Endothelial cell of umbilical vein (primary cell): Measurements from ENCODE around the gene GPS1. TPM values are rescaled to one million over a fixed set of nuclear protein-coding genes. Genes with fewer than 3 reads are reported as not detected.

Experiments used
- BruUV-seq: library from RNA; stranded (reverse); fragments of 400-500 nt; replicated peaks from 2 replicates; lab custom pipeline; 2021; lab: Mats Ljungman, UMichigan
- CTCF ChIA-PET: fragments of 300-600, 350-600 bp; sonication (Branson Sonifier 250); formaldehyde crosslinking; loops from one replicate; lab custom pipeline; 2021; ENCODE audit warnings: antibody characterized with exemption, inconsistent platforms; lab: Charles Lee
- POLR2A ChIA-PET: fragments of 300-600, 350-600 bp; sonication (Branson Sonifier 250); formaldehyde crosslinking; loops from one replicate; lab custom pipeline; 2021; ENCODE audit warnings: antibody characterized with exemption, inconsistent platforms; lab: Charles Lee
- DNase-seq: peaks from one replicate; pipeline ENCODE4 v3.0.0-alpha.2; 2011; ENCODE audit warnings: low read depth, low spot score
- FAIRE-seq: peaks from 2 replicates; lab custom pipeline; 2011; peaks lifted over from hg19 to GRCh38; lab: Jason Lieb, UNC
- H2AFZ ChIP-seq: 2 replicates; pipeline ENCODE4 v1.6.0; 2012; ENCODE audit warnings: low read depth, low read length, control low read depth, inconsistent platforms
- H3K27ac ChIP-seq: 2 replicates; pipeline ENCODE4 v1.5.1; 2011; ENCODE audit warnings: low read depth, mild to moderate bottlenecking, control low read depth, low read length, moderate library complexity; ENCODE audit not compliant: insufficient read depth
- H3K27me3 ChIP-seq, 2 experiments: 2 replicates each; pipeline versions ENCODE4 v1.6.0 to v1.6.1; 2011; ENCODE audit warnings: low read length in 2 of 2, mixed read lengths in 1 of 2; ENCODE audit not compliant: control insufficient read depth in 2 of 2, insufficient read depth in 2 of 2
- H3K36me3 ChIP-seq, 2 experiments: 2 replicates in 1 of 2; 3 replicates in 1 of 2; pipeline ENCODE4 v1.5.1; 2011; ENCODE audit warnings: low read length in 2 of 2, mild to moderate bottlenecking in 1 of 2, moderate library complexity in 1 of 2; ENCODE audit not compliant: control insufficient read depth in 2 of 2, insufficient read depth in 2 of 2; ENCODE audit errors: extremely low read depth in 1 of 2
- H3K4me1 ChIP-seq: 3 replicates; pipeline ENCODE4 v1.5.1; 2011; ENCODE audit warnings: mild to moderate bottlenecking, low read length; ENCODE audit not compliant: control insufficient read depth, insufficient read depth; ENCODE audit errors: extremely low read depth
- H3K4me2 ChIP-seq: 2 replicates; pipeline ENCODE4 v1.6.1; 2011; ENCODE audit warnings: low read length, control low read depth, mixed read lengths; ENCODE audit not compliant: insufficient read depth
- H3K4me3 ChIP-seq, 3 experiments: fragments of 200-600 bp in 1 of 3; sonication (generic), shearing (Covaris generic) in 1 of 3; replicated peaks in 1 of 3; 2 replicates each; pipeline ENCODE4 v1.5.1; 2011 to 2016; ENCODE audit warnings: control low read depth in 3 of 3, low read length in 3 of 3, mild to moderate bottlenecking in 2 of 3, inconsistent platforms in 1 of 3, low read depth in 1 of 3, moderate library complexity in 1 of 3; ENCODE audit not compliant: insufficient read depth in 1 of 3
- H3K79me2 ChIP-seq: 2 replicates; pipeline ENCODE4 v1.6.0; 2012; ENCODE audit warnings: low read length, inconsistent platforms; ENCODE audit not compliant: control insufficient read depth, insufficient read depth
- H3K9ac ChIP-seq: replicated peaks from 2 replicates; pipeline ENCODE3; 2011; ENCODE audit warnings: low read length, control low read depth; ENCODE audit not compliant: insufficient read depth; ENCODE audit errors: extremely low read depth
- H3K9me1 ChIP-seq: replicated peaks from 3 replicates; pipeline ENCODE4 v1.6.0; 2011; ENCODE audit warnings: mild to moderate bottlenecking, low read length; ENCODE audit not compliant: control insufficient read depth, insufficient read depth; ENCODE audit errors: extremely low read depth
- H3K9me3 ChIP-seq: replicated peaks from 2 replicates; pipeline ENCODE4 v1.5.1; 2012; ENCODE audit warnings: low read length, inconsistent platforms; ENCODE audit not compliant: control insufficient read depth, insufficient read depth
- H4K20me1 ChIP-seq: replicated peaks from 2 replicates; pipeline ENCODE3; 2011; ENCODE audit warnings: mild to moderate bottlenecking, low read length; ENCODE audit not compliant: control insufficient read depth, insufficient read depth; ENCODE audit errors: extremely low read depth
- CTCF ChIP-seq, 2 donors: IDR thresholded peaks; 1 replicate in 1 of 2; 2 replicates in 1 of 2; pipeline ENCODE4 v1.5.1; 2011; ENCODE audit warnings: low read length in 2 of 2, mild to moderate bottlenecking in 2 of 2, moderate library complexity in 2 of 2, control low read depth in 1 of 2, inconsistent platforms in 1 of 2, low read depth in 1 of 2; ENCODE audit not compliant: insufficient read depth in 1 of 2; ENCODE audit errors: extremely low read depth in 1 of 2
- EZH2 ChIP-seq: IDR thresholded peaks from 2 replicates; pipeline ENCODE4 v1.6.1; 2012; ENCODE audit warnings: borderline replicate concordance, low read depth, mild to moderate bottlenecking, moderate library complexity, low read length, inconsistent platforms; ENCODE audit not compliant: severe bottlenecking
- FOS ChIP-seq: IDR thresholded peaks from 2 replicates; pipeline ENCODE4 v1.6.1; 2011; ENCODE audit warnings: mild to moderate bottlenecking, low read length, moderate library complexity, borderline replicate concordance; ENCODE audit not compliant: insufficient read depth
- GATA2 ChIP-seq: IDR thresholded peaks from 2 replicates; pipeline ENCODE4 v1.7.0; 2011; ENCODE audit warnings: low read depth, mild to moderate bottlenecking, moderate library complexity, mixed read lengths, low read length; ENCODE audit not compliant: insufficient read length, insufficient read depth
- JUN ChIP-seq: IDR thresholded peaks from 2 replicates; pipeline ENCODE4 v1.6.1; 2011; ENCODE audit warnings: borderline replicate concordance, low read depth; ENCODE audit not compliant: insufficient read length, insufficient read depth
- MAX ChIP-seq: IDR thresholded peaks from 2 replicates; pipeline ENCODE4 v1.6.1; 2011; ENCODE audit not compliant: insufficient read depth, insufficient read length
- MYC ChIP-seq: IDR thresholded peaks from one replicate; pipeline ENCODE4 v1.6.1; 2011; ENCODE audit warnings: mild to moderate bottlenecking, low read depth, low read length
- POLR2A ChIP-seq: IDR thresholded peaks from 2 replicates; pipeline ENCODE4 v1.6.1; 2012; ENCODE audit warnings: low read depth, mild to moderate bottlenecking, control low read depth, low read length
- POLR2AphosphoS5 ChIP-seq: IDR thresholded peaks from 2 replicates; pipeline ENCODE4 v1.6.1; 2012; ENCODE audit warnings: low read depth, mild to moderate bottlenecking, control low read depth, low read length, moderate library complexity; ENCODE audit not compliant: insufficient read depth
- dilution Hi-C: fragments of 300-500 bp; cut with MboI; formaldehyde crosslinking; loops from one replicate; pipeline ENCODE4 v1.15.0; 2019; ENCODE audit warnings: low sequenced_read_pairs; ENCODE audit not compliant: extremely low pct_ligation_motif_present
- intact Hi-C: fragments of 100-400 bp; cut with micrococcal nuclease; formaldehyde crosslinking; loops from one replicate; pipeline ENCODE4 v1.10.0; 2022
- polyA plus RNA-seq, 4 experiments: library from polyadenylated mRNA; depleted of rRNA in 3 of 4; stranded (reverse) in 3 of 4; unstranded in 1 of 4; fragments of >200 nt; gene quantifications; 2 replicates each; pipeline versions ENCODE4 v1.2.1 to v1.2.3, GENCODE V29; 2011 to 2012; ENCODE audit warnings: missing spikeins in 1 of 4
- total RNA-seq: library from RNA; stranded (reverse); gene quantifications from 2 replicates; pipeline ENCODE4 v1.2.3, GENCODE V29; 2021

The GPS1 gene
- total and polyA plus RNA-seq, 2 donors (not counting 3 experiments of a cell fraction or from before 2014, with no cell fraction given): 116 to 178 TPM

GRCh38 chr17:82101767-82102679, 50.3 kb downstream of the GPS1 start:
- no peak overlapping the region for H2AFZ ChIP-seq
- POLR2A ChIA-PET: no interaction called here
- no peaks in the 10 kb centered on the region for H4K20me1 ChIP-seq
- peaks cover 18% of the 10 kb centered on the region for H3K4me1 ChIP-seq
- dilution Hi-C loops: no loop called here
- no peak overlapping the region for H3K4me2 ChIP-seq
- H3K4me3 ChIP-seq: no peak overlapping the region
- intact Hi-C loops: no loop called here
- DNase-seq (no peak), FAIRE-seq (no peak)
- no TSS peak for BruUV-seq
- H3K27ac ChIP-seq: no peak overlapping the region
- CTCF ChIA-PET: interaction anchor here (3.3 kb wide), 1 partner anchor 71 kb away, joined by 8 read pairs; the partner anchor contains the start of gene RAC3
- TF ChIP-seq CTCF (IDR thresholded peaks at IDR 0.05; ENCODE audit: extremely low read depth in 1 of 2, insufficient read depth in 1 of 2, low read depth in 1 of 2, low read length in 2 of 2) (no peak), FOS (no peak), JUN (no peak), EZH2 (no peak), GATA2 (no peak), MAX (no peak), POLR2A (no peak), POLR2AphosphoS5 (no peak), MYC (no peak)
- no peaks in the 10 kb centered on the region for H3K9me3 ChIP-seq
- H3K9ac ChIP-seq: no peak overlapping the region
- no peaks in the 10 kb centered on the region for H3K9me1 ChIP-seq
- H3K79me2 ChIP-seq: peaks cover 11% of the 10 kb centered on the region
- no peaks in the 10 kb centered on the region for H3K36me3 ChIP-seq
- no peaks in the 10 kb centered on the region for H3K27me3 ChIP-seq
